HPDE6-E6E7 (cell line): ENCODE data around the gene SFXN3.

ENCODE experiments used
- DNase-seq: peaks from one replicate; pipeline ENCODE4 v3.0.0; 2011; ENCODE audit warnings: missing footprints; ENCODE audit errors: extremely low spot score

SFXN3 gene

GRCh38 chr10:101000127-101000914 is 30.7 kb upstream of the SFXN3 start:
- DNase-seq = no peak

- DNase-seq = no peak
Observed at GRCh38 chr10:101000915-101001658, 29.9 kb upstream of the SFXN3 start.

GRCh38 chr10:101001659-101002035 is 29.4 kb upstream of the SFXN3 start:
- no peak for DNase-seq

- DNase-seq = no peak
Observed at GRCh38 chr10:101002456-101002855, 28.6 kb upstream of the SFXN3 start.

GRCh38 chr10:101003639-101004206 is 27.3 kb upstream of the SFXN3 start:
- no peak for DNase-seq

GRCh38 chr10:101005361-101005760 is 25.7 kb upstream of the SFXN3 start:
- no peak for DNase-seq

GRCh38 chr10:101005869-101006567 is 25.0 kb upstream of the SFXN3 start:
- no peak for DNase-seq

GRCh38 chr10:101006593-101007098 is 24.4 kb upstream of the SFXN3 start:
- no peak for DNase-seq

GRCh38 chr10:101007099-101007711 is 23.8 kb upstream of the SFXN3 start:
- DNase-seq = no peak

GRCh38 chr10:101007915-101008822 is 22.9 kb upstream of the SFXN3 start:
- no peak for DNase-seq

- DNase-seq = no peak
Observed at GRCh38 chr10:101008823-101009423, 22.1 kb upstream of the SFXN3 start.

- no peak for DNase-seq
Observed at GRCh38 chr10:101010329-101010728, 20.7 kb upstream of the SFXN3 start.

GRCh38 chr10:101011517-101012423 is 19.3 kb upstream of the SFXN3 start:
- DNase-seq = no peak

- peak; percentile 86 for DNase-seq
Observed at GRCh38 chr10:101012525-101013364, 18.3 kb upstream of the SFXN3 start.

- peak; percentile 33 for DNase-seq
Observed at GRCh38 chr10:101013365-101013825, 17.6 kb upstream of the SFXN3 start.

GRCh38 chr10:101014230-101014884 is 16.7 kb upstream of the SFXN3 start:
- peak; percentile 54 for DNase-seq

- peak; percentile 84 for DNase-seq
Observed at GRCh38 chr10:101014966-101015581, 16.0 kb upstream of the SFXN3 start.
